Large intestine (tissue), 3 donors: Measurements from ENCODE around the gene COL26A1. TPM values are rescaled to one million over a fixed set of nuclear protein-coding genes. Genes with fewer than 3 reads are reported as not detected.

Source experiments
- DNase-seq, 2 donors: peaks; one replicate each; pipeline versions ENCODE4 v3.0.0 to v3.0.0-alpha.2; 2013
- H3K27ac ChIP-seq: one replicate; pipeline ENCODE4 v1.5.1; 2013; ENCODE audit warnings: low read length
- H3K27me3 ChIP-seq: 2 replicates; pipeline ENCODE4 v1.6.1; 2013; ENCODE audit warnings: low read length; ENCODE audit not compliant: control insufficient read depth, insufficient read depth
- H3K36me3 ChIP-seq: 2 replicates; pipeline ENCODE4 v1.6.1; 2013; ENCODE audit warnings: low read length; ENCODE audit not compliant: control insufficient read depth, insufficient read depth
- H3K4me1 ChIP-seq: one replicate; pipeline ENCODE4 v1.6.1; 2013; ENCODE audit warnings: low read length; ENCODE audit not compliant: control insufficient read depth, insufficient read depth
- H3K4me3 ChIP-seq: one replicate; pipeline ENCODE4 v1.5.1; 2013; ENCODE audit warnings: low read length
- H3K9me3 ChIP-seq: one replicate; pipeline ENCODE4 v1.6.1; 2013; ENCODE audit warnings: mild to moderate bottlenecking, low read depth, low read length, moderate library complexity; ENCODE audit not compliant: control insufficient read depth
- WGBS: methylation state at CpG from one replicate; pipeline ENCODE4 v1.1.5; 2013; ENCODE audit warnings: low lambda C conversion rate; ENCODE audit not compliant: insufficient coverage; 5-methylcytosine and 5-hydroxymethylcytosine counted together
- polyA plus RNA-seq: library from polyadenylated mRNA; unstranded; fragments of 120-200 nt; gene quantifications from one replicate; pipeline ENCODE4 v1.2.1, GENCODE V29; 2013

Gene COL26A1
- polyA plus RNA-seq, 1 donor: 1.0 TPM

DNA sequence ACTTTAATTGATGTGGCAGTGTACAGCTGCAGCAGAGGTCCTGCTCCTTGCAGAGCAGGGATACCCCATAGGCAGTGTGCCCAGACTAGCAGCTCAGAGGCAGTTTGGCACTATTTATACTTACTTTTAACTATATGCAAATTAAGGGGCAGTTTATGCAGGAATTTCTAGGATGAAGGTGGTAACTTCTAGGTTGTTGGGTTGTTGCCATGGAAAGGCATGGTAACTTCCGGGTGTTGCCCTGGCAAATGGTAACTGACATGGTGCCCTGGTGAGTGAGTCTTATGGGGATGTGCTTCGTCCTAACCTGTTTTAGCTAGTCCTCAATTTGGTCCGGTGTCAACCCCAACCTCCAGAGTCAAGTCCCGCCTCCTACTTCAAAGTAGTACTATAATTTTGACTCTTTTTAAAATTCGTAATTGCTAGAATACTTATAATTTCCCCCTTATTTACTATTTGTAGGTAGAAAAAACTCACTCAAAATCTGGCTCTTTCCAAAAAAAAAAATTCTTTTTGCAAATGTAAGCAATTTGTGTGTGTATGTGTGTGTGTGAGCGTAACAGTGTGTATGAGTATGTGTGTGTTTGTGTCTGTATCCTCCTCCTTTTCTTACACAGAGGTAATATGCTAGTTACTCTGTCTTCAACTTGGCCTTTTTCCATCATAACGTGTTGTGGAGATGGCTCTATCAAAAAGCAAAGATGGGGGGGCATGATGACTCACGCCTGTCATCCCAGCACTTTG is 5.9 kb downstream of the COL26A1 start:
- H3K27me3 ChIP-seq: peaks cover 3% of the 10 kb centered on the region
- no peak for DNase-seq
- no CpG with 5 or more reads among the region's 8 CpGs for WGBS

DNA sequence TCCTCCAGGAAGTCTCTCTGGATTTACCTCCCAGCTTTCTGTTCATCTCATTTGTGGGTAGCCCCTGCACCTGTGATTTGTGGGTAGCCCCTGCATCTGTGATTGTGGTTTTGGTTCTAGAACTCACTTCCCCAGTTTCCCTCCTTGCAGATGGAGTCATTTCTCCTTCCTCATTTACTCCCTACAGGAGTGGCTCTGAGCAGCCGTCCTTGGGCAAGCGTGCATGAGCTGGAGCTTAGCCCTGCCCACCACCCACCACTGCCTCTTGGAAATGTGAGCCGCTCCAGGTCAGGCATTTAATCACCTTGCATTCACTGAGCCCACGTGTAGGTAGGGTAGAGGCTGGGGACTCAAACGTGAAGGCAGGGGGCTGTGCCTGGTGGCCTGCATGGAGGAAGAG is 8.2 kb downstream of the COL26A1 start:
- no peak overlapping the region for H3K4me3 ChIP-seq
- WGBS: no CpG with 5 or more reads among the region's 5 CpGs
- DNase-seq: no peak
- no peaks in the 10 kb centered on the region for H3K27me3 ChIP-seq
- H3K27ac ChIP-seq: no peak overlapping the region
- H3K4me1 ChIP-seq: no peaks in the 10 kb centered on the region
- no peaks in the 10 kb centered on the region for H3K36me3 ChIP-seq
- H3K9me3 ChIP-seq: no peaks in the 10 kb centered on the region

More for the DNA sequence above, 5.9 kb downstream of the COL26A1 start:
- H3K9me3 ChIP-seq: no peaks in the 10 kb centered on the region
- H3K36me3 ChIP-seq: no peaks in the 10 kb centered on the region
- H3K4me1 ChIP-seq: peaks cover 5% of the 10 kb centered on the region
- H3K27ac ChIP-seq: no peak overlapping the region
- no peak overlapping the region for H3K4me3 ChIP-seq

- Histone ChIP-seq H3K27me3 (no peaks in the 10 kb centered on the region), H3K4me1 (no peaks in the 10 kb centered on the region), H3K9me3 (no peaks in the 10 kb centered on the region), H3K4me3 (no peak overlapping the region), H3K36me3 (no peaks in the 10 kb centered on the region), H3K27ac (no peak overlapping the region)
- WGBS: no CpG with 5 or more reads among the region's 19 CpGs
- no peak for DNase-seq
Observed at GRCh38 chr7:101373812-101374614, 11.3 kb downstream of the COL26A1 start.

DNA sequence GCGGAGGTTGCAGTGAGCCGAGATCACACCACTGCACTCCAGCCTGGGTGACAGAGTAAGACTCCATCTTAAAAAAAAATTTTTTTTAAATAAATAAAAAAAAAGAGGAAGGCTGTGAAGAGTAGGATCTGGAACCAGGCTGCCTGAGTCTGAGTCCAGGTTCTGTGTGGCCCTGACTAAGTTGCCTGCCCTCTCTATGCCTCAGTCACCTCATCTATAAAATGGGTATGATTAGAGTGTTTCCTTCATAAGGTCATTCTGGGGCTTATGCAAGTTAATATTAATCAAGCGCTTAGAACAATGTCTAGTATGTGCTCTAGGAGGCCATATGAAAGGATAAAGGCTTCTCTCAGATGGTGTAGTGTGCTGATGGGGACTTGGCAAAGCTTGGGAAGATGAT is 12.3 kb downstream of the COL26A1 start:
- Histone ChIP-seq H3K36me3 (no peaks in the 10 kb centered on the region), H3K27me3 (no peaks in the 10 kb centered on the region), H3K27ac (no peak overlapping the region), H3K4me1 (no peaks in the 10 kb centered on the region), H3K4me3 (no peak overlapping the region), H3K9me3 (no peaks in the 10 kb centered on the region)
- no peak for DNase-seq
- no CpG with 5 or more reads among the region's 3 CpGs for WGBS

GRCh38 chr7:101376601-101377000 is 13.9 kb downstream of the COL26A1 start:
- Histone ChIP-seq H3K4me3 (no peak overlapping the region), H3K27me3 (no peaks in the 10 kb centered on the region), H3K9me3 (no peaks in the 10 kb centered on the region)

GRCh38 chr7:101377189-101377736 is 14.6 kb downstream of the COL26A1 start:
- no CpG with 5 or more reads among the region's 4 CpGs for WGBS
- DNase-seq: no peak
- Histone ChIP-seq H3K27me3 (no peaks in the 10 kb centered on the region), H3K36me3 (no peaks in the 10 kb centered on the region), H3K4me1 (no peaks in the 10 kb centered on the region), H3K27ac (no peak overlapping the region), H3K4me3 (no peak overlapping the region), H3K9me3 (no peaks in the 10 kb centered on the region)

More at GRCh38 chr7:101376601-101377000, 13.9 kb downstream of the COL26A1 start:
- H3K4me1 ChIP-seq: no peaks in the 10 kb centered on the region
- no peaks in the 10 kb centered on the region for H3K36me3 ChIP-seq
- WGBS: 100% methylated on average over 1 of the region's 5 CpGs
- no peak overlapping the region for H3K27ac ChIP-seq
- DNase-seq: no peak

- Histone ChIP-seq H3K27ac (no peak overlapping the region), H3K27me3 (no peaks in the 10 kb centered on the region), H3K4me1 (no peaks in the 10 kb centered on the region), H3K9me3 (no peaks in the 10 kb centered on the region), H3K36me3 (no peaks in the 10 kb centered on the region), H3K4me3 (no peak overlapping the region)
- no CpG with 5 or more reads among the region's 13 CpGs for WGBS
- no peak for DNase-seq
Observed at GRCh38 chr7:101378751-101379174, 16.1 kb downstream of the COL26A1 start.

GRCh38 chr7:101379302-101379701 is 16.6 kb downstream of the COL26A1 start:
- Histone ChIP-seq H3K9me3 (no peaks in the 10 kb centered on the region), H3K36me3 (no peaks in the 10 kb centered on the region), H3K27me3 (no peaks in the 10 kb centered on the region), H3K4me3 (no peak overlapping the region), H3K27ac (no peak overlapping the region), H3K4me1 (no peaks in the 10 kb centered on the region)
- DNase-seq: no peak
- WGBS: no CpG with 5 or more reads among the region's 4 CpGs

DNA sequence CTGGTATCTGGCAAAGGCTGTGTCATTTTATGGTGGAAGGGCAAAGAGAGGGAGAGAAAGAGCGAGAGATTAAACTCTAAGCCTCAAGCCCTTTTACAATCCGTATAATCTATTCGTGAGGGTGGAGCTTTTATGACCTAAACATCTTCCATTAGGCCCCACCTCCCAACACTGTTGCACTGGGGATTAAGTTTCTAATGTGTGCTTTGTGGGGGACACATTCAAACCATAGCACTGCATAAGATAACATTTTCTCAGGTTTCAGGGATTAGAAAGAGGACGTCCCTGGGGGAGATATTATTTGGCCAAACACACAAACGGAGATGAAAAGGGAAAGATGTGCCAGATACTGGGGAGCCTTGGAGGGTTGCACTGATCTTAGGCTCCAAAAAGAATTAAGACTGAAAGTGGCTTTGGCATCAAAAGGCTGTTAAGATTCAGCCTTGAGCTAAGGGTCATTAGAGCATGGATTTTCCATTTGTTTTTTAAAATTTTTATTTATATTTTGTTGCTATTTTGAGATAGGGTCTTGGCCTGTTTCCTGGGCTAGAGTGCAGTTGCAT is 19.0 kb downstream of the COL26A1 start:
- no peaks in the 10 kb centered on the region for H3K9me3 ChIP-seq
- no peaks in the 10 kb centered on the region for H3K36me3 ChIP-seq
- no peak overlapping the region for H3K27ac ChIP-seq
- H3K4me3 ChIP-seq: no peak overlapping the region
- no peaks in the 10 kb centered on the region for H3K4me1 ChIP-seq
- WGBS: 33% methylated on average over 1 of the region's 5 CpGs
- no peaks in the 10 kb centered on the region for H3K27me3 ChIP-seq
- DNase-seq: no peak

GRCh38 chr7:101382937-101383336 is 20.3 kb downstream of the COL26A1 start:
- no peak overlapping the region for H3K4me3 ChIP-seq
- no peaks in the 10 kb centered on the region for H3K4me1 ChIP-seq
- no peaks in the 10 kb centered on the region for H3K9me3 ChIP-seq
- H3K27me3 ChIP-seq: peaks cover 3% of the 10 kb centered on the region
- DNase-seq: no peak
- no peak overlapping the region for H3K27ac ChIP-seq
- WGBS: no CpG with 5 or more reads among the region's 2 CpGs
- no peaks in the 10 kb centered on the region for H3K36me3 ChIP-seq
